ENCODE data around the gene NHLRC4.

GRCh38 chr16:530111-530817 is 36.5 kb upstream of the NHLRC4 start:
- TF ChIP-seq, protein P1, sequence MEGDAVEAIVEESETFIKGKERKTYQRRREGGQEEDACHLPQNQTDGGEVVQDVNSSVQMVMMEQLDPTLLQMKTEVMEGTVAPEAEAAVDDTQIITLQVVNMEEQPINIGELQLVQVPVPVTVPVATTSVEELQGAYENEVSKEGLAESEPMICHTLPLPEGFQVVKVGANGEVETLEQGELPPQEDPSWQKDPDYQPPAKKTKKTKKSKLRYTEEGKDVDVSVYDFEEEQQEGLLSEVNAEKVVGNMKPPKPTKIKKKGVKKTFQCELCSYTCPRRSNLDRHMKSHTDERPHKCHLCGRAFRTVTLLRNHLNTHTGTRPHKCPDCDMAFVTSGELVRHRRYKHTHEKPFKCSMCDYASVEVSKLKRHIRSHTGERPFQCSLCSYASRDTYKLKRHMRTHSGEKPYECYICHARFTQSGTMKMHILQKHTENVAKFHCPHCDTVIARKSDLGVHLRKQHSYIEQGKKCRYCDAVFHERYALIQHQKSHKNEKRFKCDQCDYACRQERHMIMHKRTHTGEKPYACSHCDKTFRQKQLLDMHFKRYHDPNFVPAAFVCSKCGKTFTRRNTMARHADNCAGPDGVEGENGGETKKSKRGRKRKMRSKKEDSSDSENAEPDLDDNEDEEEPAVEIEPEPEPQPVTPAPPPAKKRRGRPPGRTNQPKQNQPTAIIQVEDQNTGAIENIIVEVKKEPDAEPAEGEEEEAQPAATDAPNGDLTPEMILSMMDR (IDR thresholded peaks at IDR 0.05; ENCODE audit: insufficient read depth, low read length), result no peak
- no peak for TF ChIP-seq POLR2AphosphoS5 (IDR thresholded peaks at IDR 0.05; ENCODE audit: low read depth)
